Measurements from ENCODE around the gene LLGL2.

The LLGL2 gene

DNA sequence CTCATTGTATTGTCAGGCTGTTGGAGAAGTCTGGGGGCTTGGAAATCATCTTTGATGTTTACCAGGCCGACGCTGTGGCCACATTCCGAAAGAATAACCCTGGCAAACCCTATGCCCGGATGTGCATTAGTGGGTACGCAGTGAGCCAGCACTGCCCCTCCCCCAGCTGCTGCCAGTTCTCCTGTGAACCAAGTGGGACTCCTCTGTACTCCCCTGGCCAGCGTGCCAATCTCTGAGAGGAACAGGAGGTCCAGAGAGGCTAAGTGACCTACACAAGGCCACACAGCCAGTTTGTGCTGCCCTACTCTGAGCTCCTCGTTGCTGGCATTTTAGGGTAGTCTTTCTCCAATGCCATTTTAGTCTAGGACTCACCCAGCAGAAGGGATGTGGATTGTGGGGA is 1.9 kb upstream of the LLGL2 start:
- no peak for DNase-seq (ENCODE audit: low read depth)

GRCh38 chr17:75524269-75524969 is 1.1 kb upstream of the LLGL2 start:
- DNase-seq (ENCODE audit: low read depth): no peak

GRCh38 chr17:75525806-75526554 is 483 bp downstream of the LLGL2 start:
- DNase-seq (ENCODE audit: low read depth): no peak

DNA sequence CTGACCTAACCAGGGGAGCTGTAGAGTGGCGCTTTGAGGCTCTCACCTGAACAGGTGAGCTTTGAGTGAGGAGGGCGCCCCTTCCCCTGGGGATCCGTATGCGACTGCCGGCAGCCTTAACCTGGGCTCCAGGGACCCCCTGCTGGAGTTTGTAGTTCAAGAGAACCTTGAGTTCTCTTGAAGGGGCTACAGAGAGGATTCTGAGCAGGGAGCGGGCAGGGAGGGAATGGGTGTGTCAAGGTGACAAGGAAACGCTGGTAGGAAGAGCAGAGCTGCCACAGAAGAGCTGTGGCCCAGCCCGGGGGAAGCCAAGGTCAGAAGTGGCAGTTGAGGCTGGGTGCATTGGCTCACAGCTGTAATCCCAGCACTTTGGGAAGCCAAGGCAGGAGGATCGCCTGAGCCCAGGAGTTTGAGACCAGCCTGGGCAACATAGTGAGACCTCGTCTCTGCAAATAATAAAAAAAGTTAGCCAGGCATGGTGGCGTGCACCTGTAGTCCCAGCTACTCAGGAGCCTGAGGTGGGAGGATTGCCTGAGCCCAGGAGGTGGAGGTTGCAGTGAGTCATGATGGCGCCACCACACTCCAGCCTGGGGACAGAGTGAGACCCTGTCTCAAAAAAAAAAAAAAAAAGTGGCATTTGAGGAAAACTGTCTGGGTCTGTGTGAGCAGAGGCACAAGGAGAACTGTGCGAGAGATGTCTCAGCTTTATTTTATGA is 1.2 kb downstream of the LLGL2 start:
- no peak for DNase-seq (ENCODE audit: low read depth)

- DNase-seq (ENCODE audit: low read depth): no peak
Measured at GRCh38 chr17:75530837-75531720, 5.6 kb downstream of the LLGL2 start.

DNA sequence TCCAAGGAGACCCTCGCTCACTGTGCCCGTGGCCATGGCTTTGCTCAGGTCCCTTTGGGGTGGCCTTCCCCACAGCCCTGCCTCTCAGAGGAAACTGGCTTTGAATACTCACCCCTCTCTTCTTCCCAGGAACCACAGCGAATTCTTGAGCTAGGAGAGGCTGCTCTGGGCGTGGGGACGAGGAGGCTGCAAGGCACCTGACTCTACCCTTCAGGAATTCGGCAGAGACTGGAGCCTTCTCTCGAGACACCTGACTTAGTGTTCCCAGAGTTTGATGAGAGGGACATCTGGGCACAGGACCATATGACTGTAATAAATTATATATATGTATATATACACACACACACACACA is 6.2 kb downstream of the LLGL2 start:
- no peak for DNase-seq (ENCODE audit: low read depth)

- DNase-seq (ENCODE audit: low read depth): no peak
Measured at GRCh38 chr17:75535119-75535537, 9.6 kb downstream of the LLGL2 start.

GRCh38 chr17:75535871-75536270 is 10.4 kb downstream of the LLGL2 start:
- DNase-seq (ENCODE audit: low read depth): no peak

DNA sequence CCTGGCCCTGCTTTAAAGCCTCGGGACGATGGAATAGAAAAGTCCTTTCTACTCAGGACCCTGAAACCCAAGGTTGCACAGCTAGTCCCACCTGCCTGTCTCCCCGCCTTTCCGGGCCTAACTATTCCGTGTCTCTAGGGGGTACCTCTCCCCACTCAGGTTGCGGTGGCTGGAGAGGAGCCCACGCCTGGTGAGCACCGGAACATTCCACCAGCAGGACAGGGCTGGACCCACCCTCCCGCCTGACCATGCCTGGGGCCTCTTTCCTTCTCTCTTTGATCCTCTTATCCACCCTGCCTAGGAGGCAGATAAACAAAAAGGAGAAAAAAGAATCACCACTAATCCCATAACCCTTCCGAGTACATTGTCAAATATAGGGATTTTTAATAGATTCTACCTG is 10.9 kb downstream of the LLGL2 start:
- no peak for DNase-seq (ENCODE audit: low read depth)

GRCh38 chr17:75539967-75540729 is 14.7 kb downstream of the LLGL2 start:
- DNase-seq (ENCODE audit: low read depth): no peak

- DNase-seq (ENCODE audit: low read depth): no peak
Measured at GRCh38 chr17:75540923-75541503, 15.5 kb downstream of the LLGL2 start.

- DNase-seq (ENCODE audit: low read depth): no peak
Measured at GRCh38 chr17:75542229-75542628, 16.7 kb downstream of the LLGL2 start.

GRCh38 chr17:75542728-75543336 is 17.3 kb downstream of the LLGL2 start:
- DNase-seq (ENCODE audit: low read depth): no peak

- no peak for DNase-seq (ENCODE audit: low read depth)
Measured at GRCh38 chr17:75544250-75544649, 18.8 kb downstream of the LLGL2 start.

- no peak for DNase-seq (ENCODE audit: low read depth)
Measured at GRCh38 chr17:75546181-75546580, 20.7 kb downstream of the LLGL2 start.

DNA sequence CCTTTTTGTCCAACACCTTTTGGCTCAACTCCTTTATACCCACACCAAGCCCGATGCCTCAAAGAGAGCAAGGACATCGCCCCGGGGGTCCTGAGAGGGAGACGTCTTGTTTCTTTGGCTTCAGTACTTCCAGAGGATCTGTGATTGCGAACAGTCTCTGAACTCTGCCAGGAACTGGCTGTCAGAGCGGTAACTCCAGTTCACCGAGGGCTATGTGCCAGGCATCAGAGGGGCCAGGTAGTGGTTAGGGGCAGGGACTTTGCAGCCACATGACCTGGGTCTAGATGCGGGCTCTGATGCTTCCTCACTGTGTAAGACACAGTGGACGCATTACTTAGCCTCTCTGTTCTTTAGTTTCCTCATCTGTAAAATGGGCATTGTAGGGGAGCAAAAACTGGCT is 21.6 kb downstream of the LLGL2 start:
- no peak for DNase-seq (ENCODE audit: low read depth)

GRCh38 chr17:75548813-75549212 is 23.3 kb downstream of the LLGL2 start:
- DNase-seq (ENCODE audit: low read depth): no peak

DNA sequence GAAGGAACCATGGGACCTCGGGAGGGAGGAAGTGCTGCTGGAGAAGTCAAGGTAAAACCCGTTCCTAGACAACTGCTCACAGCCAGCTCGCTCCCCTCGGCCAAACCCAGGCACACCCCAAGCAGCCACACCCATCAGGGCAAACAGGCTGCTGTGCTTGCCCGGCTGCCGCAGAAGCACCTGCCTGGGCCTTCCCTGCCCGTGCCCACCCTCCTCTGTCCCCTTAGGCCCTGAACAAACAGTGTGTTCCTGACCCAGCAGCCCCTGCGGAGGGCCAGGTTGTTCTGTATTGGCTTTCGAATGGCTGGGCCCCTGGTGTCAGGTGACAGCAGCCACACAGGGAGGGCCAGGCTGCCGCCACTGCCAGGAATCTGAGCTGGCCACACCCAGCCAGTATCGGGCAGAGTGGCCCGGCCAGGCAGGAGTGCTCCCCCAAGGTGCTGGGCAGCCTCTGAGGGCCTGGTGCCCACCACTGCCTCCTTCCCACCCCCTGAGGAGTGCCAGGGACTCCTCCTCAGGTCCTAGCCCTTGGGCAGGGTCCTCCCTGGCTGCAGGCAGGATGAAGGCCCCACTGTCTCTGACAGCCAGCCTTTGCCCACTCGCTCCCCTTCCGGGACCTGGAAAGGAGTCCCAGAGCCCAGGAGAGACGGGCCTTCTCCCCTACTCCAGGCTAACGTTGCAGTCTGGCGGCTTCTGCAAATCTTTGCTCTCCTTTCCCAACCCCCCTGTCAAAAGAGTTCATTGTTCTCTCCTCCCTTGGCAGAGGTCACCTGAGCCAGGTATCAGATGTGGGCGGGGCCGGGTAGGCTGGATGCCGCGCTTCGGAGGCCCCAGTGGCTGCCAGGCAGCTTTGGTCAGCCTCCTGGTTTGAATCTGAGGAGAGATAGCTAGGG is 24.0 kb downstream of the LLGL2 start:
- DNase-seq (ENCODE audit: low read depth): no peak

- DNase-seq (ENCODE audit: low read depth): no peak
Measured at GRCh38 chr17:75550139-75550465, 24.6 kb downstream of the LLGL2 start.

DNA sequence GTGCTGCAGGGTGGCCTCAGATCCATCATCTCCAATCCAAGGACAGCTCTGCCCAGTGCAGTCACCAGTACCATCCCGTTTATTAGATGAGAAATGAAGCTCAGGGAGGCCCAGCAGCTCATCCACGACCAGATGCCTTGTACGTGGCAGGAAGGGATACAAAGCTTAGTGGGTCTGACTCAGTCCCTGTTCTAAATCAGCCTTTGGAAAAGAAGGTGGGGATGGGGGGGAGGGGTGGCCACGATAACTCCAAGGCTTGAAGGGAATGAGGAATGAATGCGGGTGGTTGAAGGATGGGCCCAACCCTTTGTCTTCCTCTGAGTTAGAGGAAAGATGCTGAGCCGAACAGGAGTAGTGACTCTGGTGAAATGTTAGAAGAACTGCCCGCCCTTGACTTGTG is 25.8 kb downstream of the LLGL2 start:
- no peak for DNase-seq (ENCODE audit: low read depth)
